ENCODE data around the gene SRP72.
A peak's percentile ranks its signal among the peaks of the same experiment; 100 is the strongest.

The SRP72 gene

GRCh38 chr4:56552273-56552672, 84.9 kb downstream of the SRP72 start:
- peak; percentile 3 for DNase-seq
